Parathyroid adenoma (tissue), 2 donors: ENCODE results near the gene MBD6.
"Not testable (repeated sequence)": the region's sequence is repeated elsewhere in the genome, so short reads cannot be mapped to it uniquely, and the experiment has no call there.

ENCODE experiments used
- H2AFZ ChIP-seq: fragments of 300-600 bp; sonication (generic); one replicate; pipeline ENCODE4 v1.7.0; 2017; ENCODE audit warnings: antibody characterized with exemption, mild to moderate bottlenecking
- H3K27ac ChIP-seq: fragments of 300-600 bp; sonication (generic); one replicate; pipeline ENCODE4 v1.7.0; 2017
- H3K27me3 ChIP-seq: fragments of 300-600 bp; sonication (generic); one replicate; pipeline ENCODE4 v1.7.0; 2017; ENCODE audit warnings: low read length; ENCODE audit not compliant: control insufficient read depth, insufficient read depth
- H3K36me3 ChIP-seq: fragments of 300-600 bp; sonication (generic); one replicate; pipeline ENCODE4 v1.7.0; 2017; ENCODE audit warnings: low read length; ENCODE audit not compliant: control insufficient read depth, insufficient read depth
- H3K4me1 ChIP-seq: fragments of 300-600 bp; sonication (generic); one replicate; pipeline ENCODE4 v1.7.0; 2017; ENCODE audit warnings: control low read depth
- H3K4me2 ChIP-seq: fragments of 300-600 bp; sonication (generic); one replicate; pipeline ENCODE4 v1.7.0; 2017; ENCODE audit warnings: low read length
- H3K4me3 ChIP-seq: fragments of 300-600 bp; sonication (generic); one replicate; pipeline ENCODE4 v1.7.0; 2017; ENCODE audit warnings: low read depth, low read length
- H3K79me2 ChIP-seq: fragments of 300-600 bp; sonication (generic); one replicate; pipeline ENCODE4 v1.7.0; 2017; ENCODE audit warnings: control low read depth
- H3K9ac ChIP-seq: fragments of 300-600 bp; sonication (generic); one replicate; pipeline ENCODE4 v1.7.0; 2017; ENCODE audit warnings: mild to moderate bottlenecking
- H3K9me3 ChIP-seq: fragments of 300-600 bp; sonication (generic); one replicate; pipeline ENCODE4 v1.7.0; 2017; ENCODE audit warnings: low read length; ENCODE audit not compliant: control insufficient read depth
- CTCF ChIP-seq: fragments of 300-600 bp; sonication (generic); IDR thresholded peaks from one replicate; pipeline ENCODE4 v1.7.0; 2017; ENCODE audit warnings: antibody characterized with exemption, mild to moderate bottlenecking
- donor health status: primary hyperparathyroidism.

MBD6 gene

GRCh38 chr12:57563358-57563757 is 40.7 kb downstream of the MBD6 start:
- H3K36me3 ChIP-seq, result no peaks in the 10 kb centered on the region
- TF ChIP-seq CTCF, result no peak
- H3K27me3 ChIP-seq, result no peaks in the 10 kb centered on the region

GRCh38 chr12:57564178-57564740 is 41.6 kb downstream of the MBD6 start:
- Histone ChIP-seq H3K4me1 (no peaks in the 10 kb centered on the region), H3K4me2 (no peak overlapping the region), H3K27ac (no peak overlapping the region), H3K4me3 (no peak overlapping the region), H2AFZ (no peak overlapping the region), H3K79me2 (peaks cover under 1% of the 10 kb centered on the region), H3K27me3 (no peaks in the 10 kb centered on the region), H3K9ac (no peak overlapping the region), H3K36me3 (no peaks in the 10 kb centered on the region), H3K9me3 (no peaks in the 10 kb centered on the region)
- TF ChIP-seq CTCF, result no peak

More at GRCh38 chr12:57563358-57563757, 40.7 kb downstream of the MBD6 start:
- Histone ChIP-seq H3K27ac (no peak overlapping the region), H3K9me3 (no peaks in the 10 kb centered on the region), H3K79me2 (no peaks in the 10 kb centered on the region), H3K4me1 (no peaks in the 10 kb centered on the region), H3K4me2 (no peak overlapping the region), H3K4me3 (no peak overlapping the region), H3K9ac (no peak overlapping the region), H2AFZ (no peak overlapping the region)

GRCh38 chr12:57568838-57569237 is 46.2 kb downstream of the MBD6 start:
- H3K36me3 ChIP-seq, result no peaks in the 10 kb centered on the region
- H2AFZ ChIP-seq, result no peak overlapping the region
- no peak overlapping the region for H3K9ac ChIP-seq
- no peak overlapping the region for H3K27ac ChIP-seq
- no peaks in the 10 kb centered on the region for H3K4me1 ChIP-seq
- no peak for TF ChIP-seq CTCF
- no peaks in the 10 kb centered on the region for H3K9me3 ChIP-seq
- H3K27me3 ChIP-seq, result no peaks in the 10 kb centered on the region
- H3K79me2 ChIP-seq, result peaks cover 2% of the 10 kb centered on the region
- H3K4me2 ChIP-seq, result no peak overlapping the region
- H3K4me3 ChIP-seq, result no peak overlapping the region

GRCh38 chr12:57569858-57570257 is 47.2 kb downstream of the MBD6 start:
- Histone ChIP-seq H3K4me2 (no peak overlapping the region), H3K9me3 (no peaks in the 10 kb centered on the region), H3K27ac (no peak overlapping the region), H3K4me1 (no peaks in the 10 kb centered on the region), H3K36me3 (no peaks in the 10 kb centered on the region), H3K4me3 (no peak overlapping the region), H3K27me3 (no peaks in the 10 kb centered on the region), H3K79me2 (peaks cover 2% of the 10 kb centered on the region), H3K9ac (no peak overlapping the region), H2AFZ (no peak overlapping the region)
- TF ChIP-seq CTCF, result no peak

- H3K27ac ChIP-seq, H3K27me3 ChIP-seq, H3K4me1 ChIP-seq, H3K36me3 ChIP-seq, H3K4me2 ChIP-seq, H3K9ac ChIP-seq, H3K4me3 ChIP-seq, H2AFZ ChIP-seq, H3K79me2 ChIP-seq, H3K9me3 ChIP-seq: not testable (repeated sequence)
Measured at GRCh38 chr12:57570438-57570837, 47.8 kb downstream of the MBD6 start.
